ENCODE measurements around the gene ARSB. TPM values are rescaled to one million over a fixed set of nuclear protein-coding genes. Genes with fewer than 3 reads are reported as not detected.
"Not testable (repeated sequence)": the region's sequence is repeated elsewhere in the genome, so short reads cannot be mapped to it uniquely, and the experiment has no call there.

Gene ARSB
- total RNA-seq, 1 donor = 9.7 TPM

- DNase-seq (ENCODE audit: low read depth in 2 of 3, low spot score in 2 of 3) = no peak
These were observed 12.0 kb upstream of the ARSB start for GRCh38 chr5:78997090-78997489.

GRCh38 chr5:78995521-78996007, 10.5 kb upstream of the ARSB start:
- DNase-seq (ENCODE audit: low read depth in 2 of 3, low spot score in 2 of 3) = no peak

GRCh38 chr5:78993165-78993564, 8.1 kb upstream of the ARSB start:
- no peak for DNase-seq (ENCODE audit: low read depth in 2 of 3, low spot score in 2 of 3)

DNA sequence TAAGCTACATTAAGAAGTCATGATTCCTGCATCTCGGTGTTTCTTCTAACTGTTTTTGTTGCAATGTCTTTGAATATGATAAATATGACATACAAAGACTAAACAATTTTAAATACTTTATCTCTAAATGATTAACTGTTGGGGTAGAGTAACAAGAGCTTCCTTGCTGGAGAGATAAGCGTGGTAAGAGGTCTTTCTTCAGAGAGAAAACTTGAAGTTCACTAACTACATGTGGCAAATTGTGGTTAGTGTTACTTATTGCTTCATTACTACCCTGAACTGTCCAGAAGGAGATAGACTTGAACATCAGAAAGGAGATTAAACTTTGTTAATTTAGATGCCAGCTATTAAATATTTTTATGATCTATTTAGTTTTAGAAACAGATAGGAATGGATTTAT, 7.0 kb upstream of the ARSB start:
- no peak for DNase-seq (ENCODE audit: low read depth in 2 of 3, low spot score in 2 of 3)

GRCh38 chr5:78989080-78989479, 4.0 kb upstream of the ARSB start:
- no peak for DNase-seq (ENCODE audit: low read depth in 2 of 3, low spot score in 2 of 3)

- DNase-seq (ENCODE audit: low read depth in 2 of 3, low spot score in 2 of 3) = peak in 2 of 3 donors; percentile 49 to 62
These were observed 664 bp upstream of the ARSB start for GRCh38 chr5:78985725-78986223.

DNA sequence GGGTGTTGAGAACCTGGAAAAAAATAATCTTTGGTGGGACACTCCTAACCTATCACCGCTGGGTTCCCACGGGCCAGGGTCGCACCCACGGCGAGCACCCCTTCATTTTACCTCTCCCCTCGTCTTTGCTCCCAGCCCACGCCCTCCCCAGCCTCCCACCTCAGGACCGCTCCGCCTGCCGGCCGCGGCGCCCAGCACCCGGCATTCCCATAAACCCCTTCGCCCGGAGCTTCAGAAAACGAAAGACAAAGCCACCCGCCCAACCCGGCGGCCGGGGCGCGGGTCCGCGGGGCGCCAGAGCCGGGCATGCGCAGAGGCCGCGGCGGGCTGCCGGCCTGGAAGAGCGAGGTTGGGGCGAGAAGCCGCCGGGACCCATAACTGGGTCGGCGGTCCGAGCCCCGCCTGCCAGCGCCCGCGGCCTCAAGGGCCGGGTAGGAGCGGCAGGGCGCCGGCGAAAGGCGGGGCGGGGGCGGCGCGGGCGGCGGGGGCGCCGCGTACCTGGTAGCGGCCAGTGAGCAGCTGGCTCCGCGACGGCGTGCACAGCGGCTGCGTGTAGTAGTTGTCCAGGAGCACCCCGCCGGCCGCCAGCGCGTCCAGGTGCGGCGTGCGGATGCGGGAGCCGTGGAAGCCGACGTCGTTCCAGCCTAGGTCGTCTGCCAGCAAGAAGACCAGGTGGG, 533 bp downstream of the ARSB start:
- peak; percentile 60 to 87 (median 80) for DNase-seq (ENCODE audit: low read depth in 2 of 3, low spot score in 2 of 3)

GRCh38 chr5:78983601-78984438, 1.3 kb downstream of the ARSB start:
- DNase-seq (ENCODE audit: low read depth in 2 of 3, low spot score in 2 of 3) = peak in 1 of 3 donors; percentile 28

- DNase-seq (ENCODE audit: low read depth in 2 of 3, low spot score in 2 of 3) = not testable (repeated sequence)
These were observed 1.9 kb downstream of the ARSB start for GRCh38 chr5:78983194-78983593.

GRCh38 chr5:78979909-78980308, 5.2 kb downstream of the ARSB start:
- DNase-seq (ENCODE audit: low read depth in 2 of 3, low spot score in 2 of 3) = no peak

DNA sequence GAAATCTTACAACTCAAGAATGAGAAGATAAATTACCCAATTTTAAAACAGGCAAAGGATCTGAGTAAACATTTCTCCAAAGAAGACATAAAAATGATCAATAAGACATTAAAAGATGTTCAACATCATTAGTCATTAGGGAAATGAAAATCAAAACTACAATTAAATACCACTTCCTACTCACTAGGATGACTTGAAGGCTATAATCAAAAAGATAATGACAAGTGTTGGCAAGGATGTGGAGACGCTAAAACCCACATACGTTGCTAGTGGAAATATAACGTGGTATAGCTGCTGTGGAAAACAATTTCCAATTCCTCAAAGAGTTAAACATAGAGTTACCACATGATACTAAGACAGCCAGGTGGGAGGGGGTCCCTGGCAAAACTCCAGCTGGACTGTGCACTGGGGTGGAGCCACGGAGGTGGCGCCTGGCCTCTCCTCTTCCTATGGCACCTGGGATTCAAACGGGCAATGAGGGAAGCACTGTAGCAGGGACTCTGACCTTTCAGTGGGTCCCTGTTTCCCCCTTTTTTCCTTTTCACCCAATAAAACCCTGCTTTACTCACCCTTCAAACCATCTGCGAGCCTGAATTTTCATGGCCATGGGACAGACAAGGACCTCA, 5.9 kb downstream of the ARSB start:
- DNase-seq (ENCODE audit: low read depth in 2 of 3, low spot score in 2 of 3) = no peak

DNA sequence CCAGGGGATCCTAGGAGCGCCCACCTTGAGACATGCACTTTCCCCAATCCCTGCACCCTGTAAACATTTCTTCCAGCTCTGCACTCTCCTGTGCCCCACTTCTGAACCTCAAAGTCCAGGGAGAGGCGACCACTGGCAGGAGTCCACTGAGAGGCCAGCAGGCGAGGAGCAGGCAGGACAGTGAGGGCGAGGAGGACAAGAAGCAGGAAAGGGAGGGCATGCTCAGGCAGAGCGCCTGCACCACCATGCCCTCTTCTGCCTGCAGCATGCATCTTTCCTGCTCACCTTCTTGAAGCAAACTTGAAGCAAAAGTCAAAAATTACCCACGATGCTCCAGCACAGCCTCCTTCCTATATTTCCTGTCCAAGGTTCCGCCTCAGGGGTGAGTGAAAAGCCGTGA, 10.1 kb downstream of the ARSB start:
- no peak for DNase-seq (ENCODE audit: low read depth in 2 of 3, low spot score in 2 of 3)

- no peak for DNase-seq (ENCODE audit: low read depth in 2 of 3, low spot score in 2 of 3)
These were observed 10.5 kb downstream of the ARSB start for GRCh38 chr5:78974601-78975000.

DNA sequence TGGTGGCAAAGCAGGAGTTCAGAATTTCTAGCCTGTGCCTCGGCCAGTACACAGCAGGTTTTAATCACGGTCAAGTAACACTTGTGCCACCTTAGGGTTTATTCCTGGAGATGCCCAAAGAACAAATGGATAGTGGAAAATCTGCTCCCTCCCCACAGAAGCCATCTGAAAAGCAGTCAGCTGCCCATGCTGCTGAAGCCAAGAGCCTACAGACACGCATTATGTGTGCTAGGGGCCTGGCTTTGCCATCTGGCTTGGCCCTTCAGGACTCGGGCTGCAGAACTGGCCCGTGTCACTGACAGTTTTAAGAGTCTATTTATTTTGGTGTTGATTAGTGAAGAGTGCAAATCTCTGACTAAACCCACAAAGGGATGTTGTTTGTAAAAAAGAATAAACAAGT, 11.1 kb downstream of the ARSB start:
- DNase-seq (ENCODE audit: low read depth in 2 of 3, low spot score in 2 of 3) = no peak

DNA sequence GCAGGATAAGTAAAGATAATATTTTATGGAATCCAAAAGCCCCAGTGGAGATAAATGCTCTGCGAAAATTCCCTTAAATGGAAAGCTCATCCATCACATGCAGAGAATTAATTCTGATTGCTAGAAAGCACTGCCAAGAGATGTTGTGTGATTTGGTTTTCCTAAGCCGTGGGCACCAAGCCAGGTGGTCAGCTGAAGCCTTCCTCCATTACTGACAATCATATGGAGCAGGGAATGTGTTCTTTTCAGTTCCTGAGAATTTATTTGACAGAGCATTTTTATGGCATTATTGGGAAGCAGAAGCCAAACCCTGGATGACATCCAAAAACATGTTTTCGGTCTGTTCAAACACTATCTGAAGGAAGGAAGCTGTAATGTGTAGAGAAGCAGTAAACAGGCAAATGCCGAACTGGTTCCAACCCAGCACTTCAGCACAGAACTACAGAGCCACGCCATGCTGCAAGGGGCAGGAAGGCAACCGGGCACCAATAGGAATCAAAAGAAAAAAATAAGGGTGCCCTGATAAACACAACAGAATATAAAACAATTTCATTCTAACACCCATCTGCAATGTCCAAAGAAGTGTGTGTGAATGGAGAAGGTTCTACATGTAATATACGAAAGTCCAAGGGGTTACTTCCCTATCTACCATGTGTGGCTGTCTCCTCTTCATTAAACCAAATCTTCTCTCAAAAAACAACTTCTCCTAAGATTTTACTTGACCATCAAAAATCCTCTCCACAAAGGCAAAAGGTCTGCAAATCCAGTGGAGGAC, 12.3 kb downstream of the ARSB start:
- peak in 1 of 3 donors; percentile 14 for DNase-seq (ENCODE audit: low read depth in 2 of 3, low spot score in 2 of 3)

DNA sequence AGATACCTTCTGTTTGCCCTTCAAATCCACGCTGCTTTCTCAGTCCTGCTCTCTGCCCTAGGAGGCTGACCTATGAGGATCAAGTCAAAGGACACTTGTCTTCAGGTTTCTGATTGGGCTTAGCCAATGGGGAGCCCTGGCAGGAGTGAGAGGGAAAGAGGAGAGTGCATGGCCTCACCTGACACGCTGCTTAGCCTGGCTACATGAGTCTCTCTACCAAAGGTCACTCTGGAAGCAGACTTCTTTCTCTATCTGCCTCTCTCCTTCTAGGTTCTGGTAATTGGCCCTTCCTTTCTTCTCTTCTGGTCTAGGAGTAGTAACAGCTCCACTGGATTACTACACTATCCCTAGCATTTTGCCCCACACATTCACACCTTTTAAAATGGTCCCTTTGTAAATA, 13.1 kb downstream of the ARSB start:
- DNase-seq (ENCODE audit: low read depth in 2 of 3, low spot score in 2 of 3) = no peak

GRCh38 chr5:78968781-78969180, 16.3 kb downstream of the ARSB start:
- DNase-seq (ENCODE audit: low read depth in 2 of 3, low spot score in 2 of 3) = no peak

DNA sequence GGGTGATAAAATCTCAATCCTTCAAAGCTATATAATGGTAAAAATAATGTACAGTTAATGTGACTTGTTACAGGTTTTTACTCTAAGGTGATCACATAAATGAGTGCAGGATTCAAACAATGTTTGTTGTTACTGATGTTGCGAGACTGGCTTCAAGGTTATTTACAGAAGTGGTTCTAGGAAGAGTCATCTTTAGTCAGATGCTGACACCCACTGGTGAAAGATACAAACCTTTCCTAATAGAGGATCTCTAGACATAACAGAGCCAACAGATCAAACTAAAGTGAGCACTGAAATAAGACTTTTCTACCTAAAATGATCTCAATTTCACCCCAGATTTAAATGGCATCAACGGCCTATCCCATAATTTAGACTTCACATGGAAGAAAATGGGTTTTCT, 20.2 kb downstream of the ARSB start:
- DNase-seq (ENCODE audit: low read depth in 2 of 3, low spot score in 2 of 3) = peak in 2 of 3 donors; percentile 40 to 83

- no peak for DNase-seq (ENCODE audit: low read depth in 2 of 3, low spot score in 2 of 3)
These were observed 23.4 kb downstream of the ARSB start for GRCh38 chr5:78961743-78962142.

- no peak for DNase-seq (ENCODE audit: low read depth in 2 of 3, low spot score in 2 of 3)
These were observed 25.3 kb downstream of the ARSB start for GRCh38 chr5:78959767-78960166.
